Fibroblast of pulmonary artery (primary cell): ENCODE measurements around the gene TYROBP.

Experiments
- DNase-seq: peaks from one replicate; pipeline ENCODE4 v3.0.0-alpha.2; 2010; ENCODE audit warnings: low read depth
- H3K4me3 ChIP-seq: replicated peaks from 2 replicates; pipeline ENCODE4 v1.5.1; 2011; ENCODE audit warnings: low read depth, mild to moderate bottlenecking, control low read depth, low read length, moderate library complexity
- TF ChIP-seq, protein P1 (sequence below): IDR thresholded peaks from 2 replicates; pipeline ENCODE4 v1.5.1; 2011; ENCODE audit warnings: mild to moderate bottlenecking, control low read depth, low read length, inconsistent platforms; ENCODE audit errors: missing control alignments

Gene TYROBP

DNA sequence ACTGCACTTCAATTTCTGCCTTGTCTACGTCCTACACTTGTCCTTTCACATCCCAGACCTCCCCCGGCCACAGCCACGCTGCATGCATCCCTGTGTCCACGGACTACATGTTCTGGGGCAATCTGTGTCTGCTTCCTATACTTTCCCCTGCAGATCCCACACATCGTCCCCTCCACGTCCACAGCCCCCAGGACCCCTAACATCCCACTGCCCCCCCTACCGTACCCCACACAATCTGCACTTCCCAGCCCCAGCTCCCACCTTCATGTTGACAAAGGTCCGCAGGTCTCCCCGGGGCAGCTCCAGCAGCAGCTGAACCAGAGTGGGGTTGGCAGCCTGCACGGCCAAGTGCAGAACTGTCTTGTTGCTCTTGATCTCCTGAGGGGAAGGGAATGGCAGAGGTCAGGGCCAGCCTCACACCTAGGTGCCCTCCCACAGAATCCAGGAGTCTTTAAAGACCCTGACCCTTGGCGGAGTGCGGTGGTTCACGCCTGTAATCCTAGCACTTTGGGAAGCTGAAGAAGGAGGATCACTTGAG is 17.9 kb downstream of the TYROBP start:
- no peak overlapping the region for H3K4me3 ChIP-seq
- no peak for DNase-seq
- TF ChIP-seq, protein P1, sequence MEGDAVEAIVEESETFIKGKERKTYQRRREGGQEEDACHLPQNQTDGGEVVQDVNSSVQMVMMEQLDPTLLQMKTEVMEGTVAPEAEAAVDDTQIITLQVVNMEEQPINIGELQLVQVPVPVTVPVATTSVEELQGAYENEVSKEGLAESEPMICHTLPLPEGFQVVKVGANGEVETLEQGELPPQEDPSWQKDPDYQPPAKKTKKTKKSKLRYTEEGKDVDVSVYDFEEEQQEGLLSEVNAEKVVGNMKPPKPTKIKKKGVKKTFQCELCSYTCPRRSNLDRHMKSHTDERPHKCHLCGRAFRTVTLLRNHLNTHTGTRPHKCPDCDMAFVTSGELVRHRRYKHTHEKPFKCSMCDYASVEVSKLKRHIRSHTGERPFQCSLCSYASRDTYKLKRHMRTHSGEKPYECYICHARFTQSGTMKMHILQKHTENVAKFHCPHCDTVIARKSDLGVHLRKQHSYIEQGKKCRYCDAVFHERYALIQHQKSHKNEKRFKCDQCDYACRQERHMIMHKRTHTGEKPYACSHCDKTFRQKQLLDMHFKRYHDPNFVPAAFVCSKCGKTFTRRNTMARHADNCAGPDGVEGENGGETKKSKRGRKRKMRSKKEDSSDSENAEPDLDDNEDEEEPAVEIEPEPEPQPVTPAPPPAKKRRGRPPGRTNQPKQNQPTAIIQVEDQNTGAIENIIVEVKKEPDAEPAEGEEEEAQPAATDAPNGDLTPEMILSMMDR, result no peak

DNA sequence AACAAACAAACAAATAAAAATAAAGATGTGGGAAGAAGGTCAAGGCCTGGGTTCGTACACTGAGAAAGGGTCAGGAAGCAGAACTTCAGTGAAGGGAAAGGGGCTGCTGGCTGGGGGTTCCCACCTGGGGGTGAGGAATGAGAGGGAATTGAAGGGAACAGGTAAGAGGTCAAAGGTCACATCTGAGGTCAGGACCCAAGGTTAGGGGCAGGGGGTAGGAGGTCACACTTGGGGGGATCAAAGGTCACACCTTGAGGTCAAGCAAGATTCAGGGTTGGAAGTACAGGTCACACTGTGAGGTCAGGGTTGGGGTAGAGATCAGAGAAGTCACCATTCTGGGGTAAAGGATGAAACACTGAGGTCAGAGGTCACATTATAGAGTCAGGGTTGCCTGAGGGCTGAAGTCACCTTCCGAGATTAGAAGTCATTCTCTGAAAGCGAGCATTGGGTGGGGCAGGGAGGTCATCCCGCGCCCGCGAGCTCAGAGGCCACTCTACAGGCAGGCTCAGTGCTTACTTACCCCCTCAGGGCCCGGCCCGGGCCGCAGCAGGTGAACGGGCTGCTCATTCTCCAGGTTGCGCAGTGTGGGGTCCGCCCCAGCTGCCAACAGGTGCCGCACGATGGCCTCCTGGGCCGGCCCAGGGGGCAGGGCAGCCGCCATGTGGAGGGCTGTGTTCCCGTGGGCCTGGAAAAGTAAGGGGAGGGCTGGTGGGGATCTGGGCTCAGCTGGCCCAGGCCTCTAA is 18.6 kb downstream of the TYROBP start:
- TF ChIP-seq, protein P1, result no peak
- no peak overlapping the region for H3K4me3 ChIP-seq
- no peak for DNase-seq

DNA sequence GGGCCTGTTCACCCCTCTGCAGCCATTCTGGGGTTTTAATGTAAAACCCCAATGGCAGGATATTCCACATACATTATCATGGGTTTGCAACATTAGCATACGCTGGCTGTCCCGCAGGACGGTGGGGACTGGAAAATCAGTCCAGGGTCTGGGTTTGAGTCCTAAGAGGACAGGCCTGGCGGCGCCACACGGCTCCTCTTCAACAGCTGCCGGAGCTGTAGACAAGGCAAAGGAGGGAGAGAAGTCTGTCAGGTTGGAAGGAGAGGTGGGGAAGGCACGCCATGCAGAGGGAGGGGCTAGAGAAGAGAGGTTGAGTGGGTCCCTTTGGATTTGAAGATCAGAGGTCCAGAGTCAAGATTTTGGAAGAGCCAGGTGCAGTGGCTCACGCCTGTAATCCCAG is 19.7 kb downstream of the TYROBP start:
- TF ChIP-seq, protein P1, result no peak
- DNase-seq, result no peak

DNA sequence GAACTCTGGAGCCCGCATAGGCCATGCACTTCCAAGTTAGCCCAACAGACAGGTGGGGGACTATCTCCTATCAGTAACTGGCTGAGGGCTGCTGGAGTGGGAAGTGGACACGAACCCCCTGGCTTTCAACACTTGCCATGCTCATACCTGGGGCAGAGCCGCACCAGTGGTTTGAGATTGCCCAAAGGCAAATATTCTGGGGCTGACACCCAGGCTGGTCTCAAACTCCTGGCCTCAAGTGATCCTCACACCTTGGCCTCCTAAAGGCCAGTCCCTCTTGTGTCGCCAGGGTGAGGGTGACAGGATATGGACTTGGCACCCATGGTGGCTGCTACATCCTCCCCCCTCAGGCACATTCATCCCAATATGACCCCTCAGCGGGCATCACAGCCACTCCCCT is 20.9 kb downstream of the TYROBP start:
- DNase-seq, result no peak
- H3K4me3 ChIP-seq, result no peak overlapping the region
- TF ChIP-seq, protein P1, result no peak

More for the DNA sequence above, 19.7 kb downstream of the TYROBP start:
- H3K4me3 ChIP-seq, result no peak overlapping the region

DNA sequence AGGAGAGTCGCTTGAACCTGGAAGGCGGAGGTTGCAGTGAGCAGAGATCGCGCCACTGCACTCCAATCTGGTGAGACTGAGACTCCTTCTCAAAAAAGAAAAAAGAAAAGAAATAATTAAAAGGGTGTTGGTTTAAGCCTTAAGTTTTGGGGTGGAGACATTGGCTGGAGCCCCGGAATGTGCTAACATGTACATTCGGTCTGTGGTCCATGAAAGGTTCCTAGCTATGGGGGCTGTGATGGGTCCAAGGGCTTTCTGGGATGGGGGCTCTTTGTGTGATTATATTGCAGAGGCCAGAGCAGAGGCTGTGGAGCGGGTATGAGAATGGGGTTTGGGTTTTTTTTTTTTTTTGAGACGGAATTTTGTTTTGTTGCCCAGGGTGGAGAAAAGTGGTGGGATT is 22.2 kb downstream of the TYROBP start:
- H3K4me3 ChIP-seq, result no peak overlapping the region
- TF ChIP-seq, protein P1, result no peak
- no peak for DNase-seq

DNA sequence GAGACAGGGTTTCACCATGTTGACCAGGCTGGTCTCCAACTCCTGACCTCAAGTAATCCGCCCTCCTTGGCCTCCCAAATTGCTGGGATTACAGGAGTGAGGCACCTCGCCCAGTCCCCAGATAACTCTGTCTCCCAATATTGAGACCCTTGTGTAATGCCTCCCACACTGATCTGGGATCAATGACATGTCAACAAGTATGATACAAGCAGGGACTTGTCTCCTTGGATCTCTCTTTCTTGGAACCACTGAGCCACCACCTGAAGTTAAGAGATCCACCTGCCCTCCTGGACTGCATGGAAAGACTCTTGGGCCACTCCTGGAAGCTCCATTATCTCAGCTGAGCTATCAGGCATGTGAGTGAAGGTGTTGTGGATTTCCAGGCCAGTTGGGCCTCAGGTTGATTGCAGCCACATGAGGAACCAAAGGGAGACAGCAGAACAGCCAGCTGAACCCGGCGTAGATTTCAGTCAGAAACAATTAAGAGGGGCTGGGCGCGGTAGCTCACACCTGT is 22.8 kb downstream of the TYROBP start:
- H3K4me3 ChIP-seq, result no peak overlapping the region
- TF ChIP-seq, protein P1, result no peak
- no peak for DNase-seq

DNA sequence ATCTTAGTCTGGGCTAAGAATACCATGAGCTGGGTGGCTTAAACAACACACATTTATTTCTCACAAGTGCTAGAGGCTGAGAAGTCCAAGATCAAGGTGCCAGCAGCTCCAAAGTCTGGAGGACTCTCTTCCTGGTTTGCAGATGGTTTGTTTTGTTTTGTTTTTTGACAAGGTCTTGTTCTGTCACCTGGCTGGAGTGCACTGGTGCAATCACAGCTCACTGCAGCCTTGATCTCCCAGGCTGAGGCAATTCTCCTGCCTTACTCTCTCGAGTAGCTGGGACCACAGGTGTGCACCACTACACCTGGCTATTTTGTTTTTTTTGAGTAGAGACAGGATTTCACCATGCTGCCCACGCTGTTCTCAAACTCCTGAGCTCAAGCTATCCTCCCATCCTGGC is 24.2 kb downstream of the TYROBP start:
- no peak for DNase-seq
- TF ChIP-seq, protein P1, result no peak

More for the DNA sequence above, 24.2 kb downstream of the TYROBP start:
- H3K4me3 ChIP-seq, result no peak overlapping the region
